Astrocyte of the spinal cord (primary cell): ENCODE measurements around the gene TLE1.

Experiments used
- DNase-seq: peaks from one replicate; pipeline ENCODE4 v3.0.0; 2011; ENCODE audit warnings: low read depth, low spot score
- H3K4me3 ChIP-seq: 2 replicates; pipeline ENCODE4 v1.5.1; 2011; ENCODE audit warnings: low read depth, mild to moderate bottlenecking, low read length, moderate library complexity
- CTCF ChIP-seq: IDR thresholded peaks from 2 replicates; pipeline ENCODE4 v1.5.1; 2012; ENCODE audit warnings: low read depth, mild to moderate bottlenecking, low read length, inconsistent platforms
- in situ Hi-C: cut with HindIII; loops from 2 replicates; pipeline ENCODE4 v1.10.0; 2017; ENCODE audit warnings: low sequenced_read_pairs

The TLE1 gene

GRCh38 chr9:81627481-81627880, 61.9 kb downstream of the TLE1 start:
- in situ Hi-C loops = no loop called here
- no peak for TF ChIP-seq CTCF
- DNase-seq = no peak
- H3K4me3 ChIP-seq = no peak overlapping the region

DNA sequence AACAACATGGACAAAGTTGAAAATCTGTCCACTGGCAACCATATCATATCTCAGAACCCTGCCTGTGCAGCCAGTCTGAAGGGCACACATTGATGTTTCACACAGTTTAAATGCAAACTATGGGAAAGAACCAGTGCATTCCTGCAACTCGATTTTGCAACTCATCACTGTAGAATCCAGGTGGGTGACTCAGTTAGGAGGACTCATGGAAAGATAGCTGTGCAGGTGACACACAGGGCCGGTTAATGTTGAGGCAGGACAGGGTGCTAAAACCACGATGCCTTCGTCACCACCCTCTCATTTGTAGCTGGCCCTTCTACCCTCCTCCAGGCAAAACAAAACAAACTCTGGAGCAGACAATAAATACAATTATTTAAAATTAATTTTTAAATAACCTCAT, 62.8 kb downstream of the TLE1 start:
- in situ Hi-C loops = no loop called here
- DNase-seq = no peak

GRCh38 chr9:81625969-81626368, 63.4 kb downstream of the TLE1 start:
- H3K4me3 ChIP-seq = no peak overlapping the region
- in situ Hi-C loops = no loop called here
- TF ChIP-seq CTCF = no peak
- DNase-seq = no peak

More for the DNA sequence above, 62.8 kb downstream of the TLE1 start:
- no peak overlapping the region for H3K4me3 ChIP-seq
- no peak for TF ChIP-seq CTCF

- DNase-seq = no peak
- in situ Hi-C loops = no loop called here
- TF ChIP-seq CTCF = no peak
- H3K4me3 ChIP-seq = no peak overlapping the region
Measured at GRCh38 chr9:81623778-81624177, 65.6 kb downstream of the TLE1 start.

DNA sequence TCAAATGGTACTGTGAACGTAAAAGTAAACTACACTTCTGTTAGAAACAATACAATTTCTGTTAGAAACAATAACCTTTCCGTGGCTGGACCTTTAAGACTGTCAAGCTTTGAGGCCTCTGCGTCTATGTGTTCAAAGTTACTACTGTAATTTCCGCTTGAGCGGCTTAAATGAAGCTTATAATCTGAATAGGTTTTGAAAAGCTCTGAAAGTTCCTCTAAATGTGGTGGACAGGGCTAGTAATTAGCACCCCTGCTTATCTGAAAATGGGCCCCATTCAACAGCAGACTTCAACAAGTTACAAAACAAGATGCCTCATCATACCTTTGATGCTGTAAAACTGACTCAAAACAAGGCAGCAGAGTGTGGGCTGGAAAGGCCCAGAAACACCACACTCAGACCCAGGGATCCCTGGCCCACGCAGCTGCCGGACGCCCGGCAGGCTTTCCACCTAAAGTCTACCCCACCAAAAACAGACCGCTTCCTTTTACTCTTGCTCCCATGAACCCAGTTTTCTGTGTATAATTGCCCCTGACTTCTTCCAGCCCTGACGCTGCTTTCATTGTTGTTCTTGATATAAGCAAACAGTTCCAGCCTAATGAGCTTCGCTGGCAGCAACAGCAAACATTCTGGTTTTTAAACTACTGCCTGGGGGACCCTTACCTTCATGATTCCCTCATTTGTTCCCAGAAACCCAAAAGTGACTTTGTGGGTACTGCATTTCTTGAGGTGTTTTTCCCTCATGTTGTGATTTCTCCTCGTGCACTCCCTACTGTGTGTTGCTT, 66.7 kb downstream of the TLE1 start:
- DNase-seq = no peak
- H3K4me3 ChIP-seq = no peak overlapping the region
- in situ Hi-C loops = no loop called here
- no peak for TF ChIP-seq CTCF

- in situ Hi-C loops = no loop called here
- no peak for TF ChIP-seq CTCF
- no peak for DNase-seq
- H3K4me3 ChIP-seq = no peak overlapping the region
Measured at GRCh38 chr9:81621785-81622259, 67.5 kb downstream of the TLE1 start.

DNA sequence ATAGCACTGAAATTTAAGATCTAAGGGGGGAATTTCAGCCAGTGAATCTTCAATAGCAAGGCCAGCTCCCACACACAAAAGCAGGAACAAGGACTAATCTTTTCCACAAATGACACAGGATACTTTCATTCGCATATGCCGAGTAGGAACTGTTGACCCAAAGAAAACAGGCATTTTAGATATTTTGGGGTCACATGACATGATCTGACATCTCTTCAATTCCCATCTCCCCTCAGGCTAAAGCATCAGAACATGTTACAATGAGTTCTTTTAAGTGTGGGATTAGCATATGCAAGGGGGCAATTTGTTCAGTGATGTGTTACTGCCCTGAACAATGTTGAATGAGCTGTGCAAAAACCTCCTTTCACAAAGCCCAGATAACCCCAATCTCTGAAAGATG, 68.2 kb downstream of the TLE1 start:
- DNase-seq = no peak
- in situ Hi-C loops = no loop called here
- H3K4me3 ChIP-seq = no peak overlapping the region
- no peak for TF ChIP-seq CTCF
